Sciatic nerve (tissue), 2 donors: Measurements from ENCODE around the gene IFNA13. TPM values are rescaled to one million over a fixed set of nuclear protein-coding genes. Genes with fewer than 3 reads are reported as not detected.
"Not testable (repeated sequence)": the region's sequence is repeated elsewhere in the genome, so short reads cannot be mapped to it uniquely, and the experiment has no call there.

ENCODE experiments used
- ATAC-seq: fragments of 200-7000 bp; cut with Tn5 transposase; one replicate; pipeline ENCODE4 v1.9.1; 2020; ENCODE audit warnings: mild to moderate bottlenecking, moderate library complexity
- DNase-seq: peaks from one replicate; pipeline ENCODE4 v3.0.0-alpha.2; 2020; ENCODE audit warnings: low spot score
- intact Hi-C: fragments of 100-400 bp; cut with DNase I; formaldehyde crosslinking; loops from one replicate; pipeline ENCODE4 v1.14.2; 2022
- total RNA-seq: library from RNA; stranded (reverse); fragmentation: NEBNext Ultra II Directional; extraction: Animal tissue kit (Norgen Biotek cat#: 25700); gene quantifications from one replicate; pipeline ENCODE4 v1.2.1, GENCODE V29; 2021
- donor health status: DM: no; HTN: no; CAD: no.
- donor health status: DM: no; HTN: no; CAD: no.

Gene IFNA13
- not detected for total RNA-seq

GRCh38 chr9:21367957-21368356 lies at the start of gene IFNA13:
Gene IFNA13, minus strand, starts transcription at chr9:21368057. Its CDS starts 47 bp downstream, at chr9:21368010.
- ATAC-seq (no peak), DNase-seq (no peak)
- intact Hi-C loops: no loop called here

- intact Hi-C loops: no loop called here
- DNase-seq (no peak), ATAC-seq (no peak)
Observed at GRCh38 chr9:21415493-21416267, 47.8 kb upstream of the IFNA13 start.

DNA sequence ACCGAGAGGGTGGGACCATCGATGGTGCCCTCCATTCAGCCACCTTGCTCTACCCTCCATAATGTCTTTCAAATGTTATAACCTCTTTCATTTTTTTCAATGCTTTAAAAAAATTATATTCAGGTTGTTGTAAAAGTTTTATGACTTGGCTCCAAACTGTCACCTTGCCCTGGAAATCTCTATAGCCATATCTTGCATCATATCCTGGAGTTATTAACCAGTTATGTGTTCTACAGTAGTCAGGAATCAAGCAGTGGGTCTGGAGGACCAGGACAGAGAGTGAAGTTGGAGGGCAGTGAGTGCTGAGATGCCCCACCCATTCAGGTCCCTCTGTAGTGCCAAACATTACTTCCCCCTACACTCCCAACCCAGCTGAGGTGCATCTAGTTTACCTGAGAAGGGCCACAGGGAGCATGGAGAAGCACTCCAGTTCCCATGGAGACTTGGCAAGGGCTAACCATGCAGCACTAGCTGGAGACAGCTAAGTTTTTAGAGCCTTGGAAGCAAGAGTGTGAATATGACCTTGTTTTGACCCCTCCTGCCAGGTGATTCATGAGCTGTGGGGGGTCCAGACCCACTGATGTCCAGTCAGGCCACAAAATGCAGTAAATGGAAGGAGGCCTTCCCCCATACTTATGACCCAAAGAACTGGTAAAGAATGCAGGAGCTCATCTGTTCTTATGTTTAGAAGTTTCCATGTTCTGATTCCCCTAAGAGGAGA lies 46.5 kb upstream of the IFNA13 start:
- intact Hi-C loops: no loop called here
- DNase-seq (no peak), ATAC-seq (no peak)

DNA sequence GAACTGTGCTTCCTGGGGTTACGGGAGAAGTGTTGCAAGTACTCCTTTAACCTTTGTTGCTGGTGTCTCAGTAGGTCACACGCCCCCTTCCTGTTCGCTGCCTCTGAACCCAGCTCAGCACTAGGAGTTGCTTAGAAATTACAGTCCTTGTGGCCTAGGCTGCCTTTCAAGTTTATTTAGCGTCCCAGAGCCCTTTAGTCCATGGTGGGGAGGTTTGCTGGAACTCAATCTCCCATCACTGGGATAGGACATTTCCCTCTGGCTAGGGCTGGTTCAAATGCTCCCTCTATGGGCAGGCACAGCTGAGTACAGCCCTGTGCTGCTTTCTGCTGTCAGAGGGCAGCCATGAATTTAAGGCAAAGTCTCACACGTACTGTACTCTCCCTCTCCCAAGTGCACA lies 45.8 kb upstream of the IFNA13 start:
- intact Hi-C loops: no loop called here
- DNase-seq (no peak), ATAC-seq (no peak)

DNA sequence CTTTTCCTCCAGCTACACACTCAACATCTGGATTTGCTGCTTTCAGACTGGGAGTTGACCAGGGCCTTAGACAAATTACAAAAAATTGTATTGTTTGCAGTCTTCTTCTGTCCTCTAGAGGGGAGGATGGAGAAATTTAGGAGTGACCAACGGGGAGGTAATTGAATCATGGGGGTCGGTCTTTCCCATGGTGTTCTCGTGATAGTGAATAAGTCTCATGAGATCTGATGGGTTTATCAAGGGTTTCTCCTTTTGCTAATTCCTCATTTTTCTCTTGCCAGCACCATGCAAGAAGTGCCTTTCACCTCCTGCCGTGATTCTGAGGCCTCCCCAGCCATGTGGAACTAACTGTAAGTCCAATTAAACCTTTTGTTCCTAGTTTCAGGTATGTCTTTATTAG lies 45.3 kb upstream of the IFNA13 start:
- no peak for ATAC-seq

DNA sequence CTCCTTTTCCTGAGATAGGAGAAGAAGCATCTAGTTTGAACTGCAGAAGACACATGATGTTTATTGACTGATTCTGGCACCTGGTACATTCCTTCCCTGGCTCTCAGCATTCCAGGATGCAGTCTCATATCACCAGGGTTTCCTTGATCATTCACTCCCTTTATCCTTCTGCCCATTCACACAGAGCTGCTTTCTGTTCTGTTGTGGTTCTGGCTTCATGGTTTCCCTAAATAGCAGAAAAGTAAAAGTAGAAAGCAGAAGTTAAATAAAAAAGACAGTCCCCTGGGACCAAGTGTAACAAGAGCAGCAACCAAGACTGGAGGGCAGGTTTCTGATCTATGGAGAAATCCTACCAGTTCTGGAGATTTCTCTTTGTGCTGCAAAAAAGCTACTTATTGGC lies 44.2 kb upstream of the IFNA13 start:
- DNase-seq: no peak
- intact Hi-C loops: no loop called here
- ATAC-seq: no peak

More for the DNA sequence above, 45.3 kb upstream of the IFNA13 start:
- intact Hi-C loops: no loop called here
- DNase-seq: no peak

DNA sequence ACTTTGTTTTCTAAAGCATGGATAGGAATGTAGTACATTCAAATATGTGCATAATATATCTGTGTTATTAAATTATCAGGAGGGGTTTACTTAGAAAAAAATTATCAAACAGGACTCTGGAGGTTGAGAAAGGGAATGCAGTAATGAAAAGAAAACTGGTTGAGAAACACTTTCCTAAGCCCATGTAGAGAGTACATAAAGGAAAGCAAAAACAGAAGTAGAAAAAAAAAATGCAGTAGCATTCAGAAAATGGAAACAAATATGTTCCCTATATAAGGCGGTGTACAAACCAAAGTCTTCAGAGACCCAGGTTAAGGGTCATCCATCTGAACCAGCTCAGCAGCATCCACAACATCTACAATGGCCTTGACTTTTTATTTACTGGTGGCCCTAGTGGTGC lies 41.0 kb upstream of the IFNA13 start, which contains the start of gene IFNA8:
Gene IFNA8 (plus strand): TSS at position 301 of the 400 bp plus-strand sequence. CDS start 60 bp downstream, at position 361.
- intact Hi-C loops: no loop called here
- ATAC-seq (no peak), DNase-seq (no peak)

GRCh38 chr9:21404146-21404545 lies 36.3 kb upstream of the IFNA13 start:
- intact Hi-C loops: no loop called here
- DNase-seq (no peak), ATAC-seq (no peak)

DNA sequence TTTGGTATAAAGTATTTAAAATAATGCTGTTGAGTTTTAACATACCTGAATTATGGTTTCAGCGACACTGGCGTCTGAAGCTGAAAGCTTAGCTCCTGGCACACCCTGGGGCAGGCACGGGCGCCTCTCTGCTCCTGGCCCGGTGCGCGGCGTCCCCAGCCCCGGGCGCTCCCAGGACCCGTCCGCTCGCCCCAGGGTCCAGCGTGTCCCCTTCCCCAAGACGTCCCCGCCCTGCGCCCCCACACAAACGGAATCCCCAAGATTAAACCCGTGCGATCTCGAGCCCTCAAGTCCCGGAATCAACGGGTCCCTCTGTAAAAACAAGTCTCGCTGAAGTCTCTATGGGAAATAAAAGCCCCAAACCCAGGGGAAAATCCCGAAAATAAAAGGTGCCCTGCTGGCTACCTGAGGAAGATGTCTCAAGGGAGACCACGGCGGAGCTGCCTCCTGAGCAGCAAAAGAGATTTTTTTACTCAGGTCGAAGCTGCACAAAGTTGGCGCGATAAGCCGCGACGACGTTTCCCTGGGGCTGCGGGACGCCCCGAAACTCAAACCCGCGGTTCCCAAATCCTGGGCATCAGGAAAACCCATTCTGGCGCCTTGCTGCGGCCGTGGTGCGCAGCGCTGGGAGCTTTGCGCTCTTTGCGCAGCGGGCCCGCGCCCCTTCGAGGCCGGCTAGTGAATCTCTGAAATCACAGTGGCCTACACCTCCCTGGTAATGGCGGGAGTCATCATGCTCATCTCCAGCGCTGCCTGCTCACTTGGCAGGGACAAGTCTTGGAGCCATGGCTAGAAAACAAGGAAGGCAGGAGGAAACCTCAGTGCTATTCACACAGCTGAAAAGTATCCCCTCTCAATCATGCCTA lies 34.8 kb upstream of the IFNA13 start:
- DNase-seq (no peak), ATAC-seq (peak; percentile 55)
- intact Hi-C loops: no loop called here

GRCh38 chr9:21399956-21400355 lies 32.1 kb upstream of the IFNA13 start:
- ATAC-seq (no peak), DNase-seq (no peak)
- intact Hi-C loops: no loop called here

DNA sequence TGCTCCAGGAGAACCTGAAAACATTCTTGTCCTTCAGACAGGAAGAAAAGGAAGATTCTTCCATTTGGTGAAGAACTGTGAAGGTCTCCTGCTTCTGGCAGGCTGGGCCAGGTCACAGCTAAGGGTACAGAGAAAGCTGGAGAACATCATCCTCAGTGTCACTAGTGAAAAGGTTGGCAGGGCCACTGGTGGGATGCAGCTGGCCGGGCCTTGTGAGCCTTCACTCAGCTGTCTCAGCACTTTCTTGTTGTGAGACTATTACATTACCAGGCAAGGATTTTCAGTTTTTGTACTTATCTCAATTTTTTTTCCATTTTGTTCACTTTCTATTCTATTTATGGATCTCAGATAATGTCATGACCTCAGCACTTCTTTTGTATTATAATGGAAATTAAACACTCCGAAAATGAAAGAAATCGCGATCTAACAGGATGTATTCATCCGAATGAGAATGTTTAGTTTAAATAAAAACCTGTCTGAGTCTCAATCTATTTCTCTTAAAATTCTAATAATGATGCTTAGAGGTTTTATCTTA lies 31.2 kb upstream of the IFNA13 start:
- intact Hi-C loops: no loop called here
- ATAC-seq (no peak), DNase-seq (no peak)

- DNase-seq: peak; percentile 75
- intact Hi-C loops: no loop called here
- ATAC-seq: peak; percentile 75
Observed at GRCh38 chr9:21395778-21396717, 28.2 kb upstream of the IFNA13 start.

GRCh38 chr9:21392270-21392669 lies 24.4 kb upstream of the IFNA13 start:
- DNase-seq (no peak), ATAC-seq (no peak)
- intact Hi-C loops: no loop called here

GRCh38 chr9:21385131-21385670 lies 17.3 kb upstream of the IFNA13 start, which contains the start of gene IFNA2:
Gene IFNA2, minus strand, starts transcription at chr9:21385398. Its CDS starts 69 bp downstream, at chr9:21385329.
- intact Hi-C loops: no loop called here

GRCh38 chr9:21383627-21384026 lies 15.8 kb upstream of the IFNA13 start:
- intact Hi-C loops: no loop called here
- ATAC-seq (no peak), DNase-seq (no peak)

More at GRCh38 chr9:21385131-21385670, 17.3 kb upstream of the IFNA13 start, which contains the start of gene IFNA2:
- ATAC-seq (no peak), DNase-seq (no peak)

- intact Hi-C loops: no loop called here
- DNase-seq (no peak), ATAC-seq (peak; percentile 48)
Observed at GRCh38 chr9:21381448-21382339, 13.8 kb upstream of the IFNA13 start.

- ATAC-seq, DNase-seq, intact Hi-C loops: not testable (repeated sequence)
Observed at GRCh38 chr9:21371467-21371866, 3.6 kb upstream of the IFNA13 start.
